HUES64 (cell line): ENCODE measurements around the gene PPP1R3E.
"Not testable (repeated sequence)": the region's sequence is repeated elsewhere in the genome, so short reads cannot be mapped to it uniquely, and the experiment has no call there.

ENCODE experiments used
- H3K27ac ChIP-seq: 2 replicates; pipeline ENCODE4 v1.7.0; 2013; ENCODE audit warnings: low read depth, low read length, inconsistent platforms
- H3K27me3 ChIP-seq: 2 replicates; pipeline ENCODE4 v1.6.1; 2013; ENCODE audit warnings: mild to moderate bottlenecking, low read length; ENCODE audit not compliant: insufficient read depth
- H3K36me3 ChIP-seq: 2 replicates; pipeline ENCODE4 v1.6.1; 2013; ENCODE audit warnings: mild to moderate bottlenecking, low read length; ENCODE audit not compliant: insufficient read depth
- H3K4me1 ChIP-seq: 2 replicates; pipeline ENCODE4 v1.6.1; 2013; ENCODE audit warnings: mild to moderate bottlenecking, low read length, moderate library complexity; ENCODE audit not compliant: insufficient read depth
- H3K4me3 ChIP-seq: 2 replicates; pipeline ENCODE4 v1.5.1; 2013; ENCODE audit warnings: mild to moderate bottlenecking, low read length, moderate library complexity
- H3K9ac ChIP-seq: 2 replicates; pipeline ENCODE4 v1.6.1; 2013; ENCODE audit warnings: mild to moderate bottlenecking, low read depth, low read length
- H3K9me3 ChIP-seq: 2 replicates; pipeline ENCODE4 v1.6.1; 2013; ENCODE audit warnings: low read depth, low read length; ENCODE audit not compliant: insufficient read depth
- WGBS: fragments of 150-250, 120-280 bp; methylation state at CpG from one replicate; pipeline ENCODE4 v1.1.7; 2013; ENCODE audit warnings: missing lambda C conversion rate; 5-methylcytosine and 5-hydroxymethylcytosine counted together

PPP1R3E gene

GRCh38 chr14:23286020-23286901 is 16.4 kb downstream of the PPP1R3E start, which contains the start of gene HOMEZ:
TSS of gene HOMEZ (minus strand) at chr14:23286132. CDS start at chr14:23285952, 180 bp downstream.
- 1% methylated on average over 53 of the region's 53 CpGs for WGBS
- Histone ChIP-seq H3K9me3 (no peaks in the 10 kb centered on the region), H3K36me3 (no peaks in the 10 kb centered on the region; the same call in 1 of the 2 replicates), H3K4me1 (peaks cover 12% of the 10 kb centered on the region; the same call in 1 of the 2 replicates), H3K9ac (peak within 1 kb of the TSS; percentile 75), H3K27me3 (peaks cover 57% of the 10 kb centered on the region), H3K27ac (peak within 1 kb of the TSS; percentile 44), H3K4me3 (peak within 1 kb of the TSS; percentile 89)

DNA sequence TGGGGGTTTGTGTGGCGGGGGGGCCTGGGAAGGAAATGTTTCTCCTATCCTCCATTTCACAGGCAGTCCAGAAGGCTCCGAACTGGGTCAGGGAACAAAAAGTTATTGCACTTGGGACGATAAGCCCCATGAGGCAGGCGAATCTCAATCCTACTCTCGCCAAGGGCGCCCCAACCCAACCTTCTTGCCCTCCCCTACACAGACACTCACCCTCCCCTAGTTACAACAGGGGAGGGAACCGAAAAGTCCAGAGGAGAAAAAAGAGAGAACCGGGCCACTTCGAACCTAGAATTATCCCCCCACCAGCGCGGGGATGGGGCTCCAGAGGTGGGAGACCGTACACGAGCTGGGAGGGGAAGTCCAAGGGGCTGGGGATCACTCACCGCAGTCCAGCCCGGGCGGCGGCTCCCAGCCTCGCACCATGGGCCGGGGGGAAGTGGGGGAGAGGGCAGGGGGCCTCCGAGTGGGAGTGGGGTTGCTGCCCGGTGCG is 17.1 kb downstream of the PPP1R3E start:
- no peaks in the 10 kb centered on the region; the same call in 1 of the 2 replicates for H3K36me3 ChIP-seq
- H3K9me3 ChIP-seq = no peaks in the 10 kb centered on the region
- peaks cover 17% of the 10 kb centered on the region; the same call in 1 of the 2 replicates for H3K4me1 ChIP-seq
- peak overlapping the region; percentile 75 for H3K9ac ChIP-seq
- peaks cover 53% of the 10 kb centered on the region for H3K27me3 ChIP-seq
- H3K4me3 ChIP-seq = peak overlapping the region; percentile 89
- H3K27ac ChIP-seq = no peak overlapping the region; the same call in 1 of the 2 replicates
- WGBS = 3% methylated on average over 19 of the region's 22 CpGs

DNA sequence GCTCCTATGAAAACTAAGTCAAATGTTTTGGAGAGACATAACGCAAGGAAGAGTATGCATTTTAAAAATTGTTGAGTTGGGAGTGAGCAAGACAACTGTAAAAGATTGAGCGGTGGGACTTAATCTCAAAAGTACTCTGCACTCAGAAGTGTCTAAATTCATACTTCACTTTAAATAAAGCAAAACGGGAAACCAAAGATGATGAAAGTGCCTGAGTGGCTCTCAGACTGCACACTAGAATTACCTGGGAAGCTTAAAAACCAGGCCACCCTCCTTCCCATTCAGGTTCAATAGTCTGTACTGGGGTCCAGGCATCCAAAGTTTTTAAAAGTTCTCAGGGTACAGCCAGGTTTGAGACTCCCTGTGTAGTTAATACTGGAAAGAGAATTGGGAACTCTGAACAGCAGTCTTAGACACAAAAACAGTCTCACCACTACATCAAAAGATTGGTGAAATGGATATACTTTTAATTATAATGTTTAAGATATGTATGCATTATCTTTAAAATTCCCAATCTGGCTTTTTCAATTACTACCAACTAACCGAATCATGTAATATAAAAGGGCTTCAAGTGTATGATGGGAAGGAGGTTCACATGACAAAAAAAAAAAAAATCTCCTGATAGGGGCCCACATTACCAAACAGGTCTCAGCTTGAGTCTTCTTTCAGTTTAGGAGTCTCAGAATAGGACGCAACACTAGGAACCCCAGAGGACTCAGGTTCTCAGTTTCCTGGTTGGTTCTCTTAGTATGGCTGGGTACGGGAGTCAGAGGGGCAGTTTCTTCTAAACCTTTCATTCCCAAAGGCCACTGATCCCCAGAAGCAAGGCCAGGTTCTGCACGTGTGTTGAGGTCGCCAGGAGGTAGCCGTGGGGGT is 17.8 kb downstream of the PPP1R3E start:
- Histone ChIP-seq H3K9me3 (no peaks in the 10 kb centered on the region), H3K4me1 (peaks cover 22% of the 10 kb centered on the region; the same call in 1 of the 2 replicates), H3K27ac (no peak overlapping the region), H3K4me3 (peak overlapping the region; percentile 89), H3K9ac (peak overlapping the region; percentile 75), H3K36me3 (no peaks in the 10 kb centered on the region; the same call in 1 of the 2 replicates), H3K27me3 (peaks cover 46% of the 10 kb centered on the region)
- 51% methylated on average over 8 of the region's 9 CpGs for WGBS

GRCh38 chr14:23281247-23281646 is 21.4 kb downstream of the PPP1R3E start:
- 94% methylated on average over 6 of the region's 6 CpGs for WGBS
- Histone ChIP-seq H3K4me3 (no peak overlapping the region), H3K9ac (no peak overlapping the region), H3K4me1 (peaks cover 19% of the 10 kb centered on the region; the same call in 1 of the 2 replicates), H3K27ac (no peak overlapping the region), H3K36me3 (no peaks in the 10 kb centered on the region; the same call in 1 of the 2 replicates), H3K9me3 (no peaks in the 10 kb centered on the region), H3K27me3 (peaks cover 33% of the 10 kb centered on the region)

DNA sequence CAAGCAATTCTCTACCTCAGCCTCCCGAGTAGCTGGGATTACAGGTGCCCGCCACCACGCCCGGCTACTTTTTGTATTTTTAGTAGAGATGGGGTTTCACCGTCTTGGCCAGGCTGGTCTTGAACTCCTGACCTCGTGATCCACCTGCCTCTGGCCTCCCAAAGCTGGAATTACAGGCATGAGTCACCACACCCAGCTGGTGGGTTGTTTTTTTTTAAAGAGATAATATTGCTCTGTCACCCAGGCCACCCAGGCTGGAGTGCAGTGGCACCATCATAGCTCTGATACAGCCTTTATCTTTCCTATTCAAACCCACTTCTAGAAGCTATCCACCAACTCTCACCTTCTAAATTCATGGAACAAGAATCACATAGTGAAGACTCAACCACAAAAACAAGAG is 24.7 kb downstream of the PPP1R3E start:
- 92% methylated on average over 6 of the region's 6 CpGs for WGBS
- H3K9me3 ChIP-seq, H3K4me3 ChIP-seq, H3K36me3 ChIP-seq, H3K9ac ChIP-seq, H3K27ac ChIP-seq: not testable (repeated sequence)
- peaks cover 42% of the 10 kb centered on the region for H3K27me3 ChIP-seq
- H3K4me1 ChIP-seq = peaks cover 12% of the 10 kb centered on the region; the same call in 1 of the 2 replicates

- Histone ChIP-seq H3K9ac (no peak overlapping the region), H3K4me1 (peaks cover 12% of the 10 kb centered on the region; the same call in 1 of the 2 replicates), H3K27ac (no peak overlapping the region), H3K9me3 (no peaks in the 10 kb centered on the region), H3K27me3 (peaks cover 50% of the 10 kb centered on the region), H3K36me3 (no peaks in the 10 kb centered on the region), H3K4me3 (no peak overlapping the region)
- WGBS = 89% methylated on average over 3 of the region's 3 CpGs
Measured at GRCh38 chr14:23277189-23277588, 25.5 kb downstream of the PPP1R3E start.

- Histone ChIP-seq H3K9ac (no peak overlapping the region), H3K27ac (no peak overlapping the region), H3K4me3 (no peak overlapping the region), H3K36me3 (no peaks in the 10 kb centered on the region), H3K9me3 (no peaks in the 10 kb centered on the region), H3K27me3 (peaks cover 52% of the 10 kb centered on the region), H3K4me1 (peaks cover 7% of the 10 kb centered on the region; the same call in 1 of the 2 replicates)
- WGBS = 85% methylated on average over 2 of the region's 2 CpGs
Measured at GRCh38 chr14:23275412-23275811, 27.2 kb downstream of the PPP1R3E start.

GRCh38 chr14:23269193-23269592 is 33.5 kb downstream of the PPP1R3E start:
- 91% methylated on average over 7 of the region's 7 CpGs for WGBS
- H3K27me3 ChIP-seq = peaks cover 67% of the 10 kb centered on the region
- no peak overlapping the region for H3K9ac ChIP-seq

GRCh38 chr14:23260849-23261248 is 41.8 kb downstream of the PPP1R3E start:
- not testable (repeated sequence) for H3K36me3 ChIP-seq, H3K4me1 ChIP-seq, H3K9ac ChIP-seq, H3K9me3 ChIP-seq, H3K27ac ChIP-seq, H3K4me3 ChIP-seq
- WGBS = 93% methylated on average over 8 of the region's 8 CpGs
- peaks cover 10% of the 10 kb centered on the region for H3K27me3 ChIP-seq

More at GRCh38 chr14:23269193-23269592, 33.5 kb downstream of the PPP1R3E start:
- Histone ChIP-seq H3K4me3 (no peak overlapping the region), H3K4me1 (no peaks in the 10 kb centered on the region), H3K27ac (no peak overlapping the region), H3K9me3 (no peaks in the 10 kb centered on the region), H3K36me3 (no peaks in the 10 kb centered on the region)

DNA sequence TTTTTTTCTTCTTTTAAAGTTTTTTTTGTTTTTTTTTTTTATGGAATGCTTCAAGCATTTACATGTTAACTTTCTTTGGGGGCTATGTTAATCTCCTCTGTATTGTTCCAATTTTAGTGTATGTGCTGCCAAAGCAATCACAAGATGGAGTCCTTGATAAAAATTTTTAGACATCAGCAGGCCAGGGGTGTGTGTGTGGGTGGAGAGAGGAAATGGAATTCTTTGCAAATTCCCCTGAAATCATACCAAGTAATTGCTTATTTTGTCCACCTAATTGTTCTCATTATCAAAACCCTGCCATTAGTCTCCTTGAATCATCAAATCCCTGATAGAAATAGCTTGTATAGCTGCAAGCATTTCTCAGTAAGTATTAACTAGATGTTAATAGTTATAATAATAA is 43.2 kb downstream of the PPP1R3E start:
- no peak overlapping the region for H3K27ac ChIP-seq
- peaks cover 10% of the 10 kb centered on the region for H3K27me3 ChIP-seq
- H3K9ac ChIP-seq = no peak overlapping the region
- no peak overlapping the region for H3K4me3 ChIP-seq
- no peaks in the 10 kb centered on the region for H3K4me1 ChIP-seq
- no peaks in the 10 kb centered on the region for H3K36me3 ChIP-seq
- H3K9me3 ChIP-seq = no peaks in the 10 kb centered on the region
